GM18861 (cell line): ENCODE data around the gene DCHS1.

Source experiments
- ATAC-seq: cut with Tn5 transposase; IDR thresholded peaks from one replicate; pipeline ENCODE4 v1.9.1; 2021; ENCODE audit not compliant: unreplicated experiment

Gene DCHS1

GRCh38 chr11:6671991-6672390 lies 16.4 kb upstream of the DCHS1 start:
- ATAC-seq = no peak

- no peak for ATAC-seq
Measured at GRCh38 chr11:6670202-6670830, 14.7 kb upstream of the DCHS1 start.

- ATAC-seq = peak; percentile 69
Measured at GRCh38 chr11:6667733-6668374, 12.2 kb upstream of the DCHS1 start.

- ATAC-seq = no peak
Measured at GRCh38 chr11:6666302-6667183, 10.9 kb upstream of the DCHS1 start.

DNA sequence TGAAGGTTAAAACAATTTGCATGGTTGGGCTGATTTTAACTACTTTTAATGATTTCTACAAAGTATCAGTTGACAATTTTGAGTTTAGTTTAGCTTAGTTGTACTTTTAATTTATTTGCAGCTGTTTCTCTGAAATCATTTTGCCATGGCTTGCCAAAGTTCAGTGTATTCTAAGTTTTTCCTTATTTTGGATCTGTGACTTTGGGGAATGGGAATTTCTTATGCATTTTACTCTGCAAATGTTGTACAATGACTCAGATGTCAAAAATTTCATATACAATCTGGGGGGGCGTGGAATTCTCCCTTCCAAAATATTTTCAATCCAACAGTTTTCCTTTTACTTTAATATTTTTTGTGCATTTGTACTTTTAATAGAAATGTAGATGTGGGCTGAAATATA lies 8.9 kb upstream of the DCHS1 start:
- ATAC-seq = no peak

DNA sequence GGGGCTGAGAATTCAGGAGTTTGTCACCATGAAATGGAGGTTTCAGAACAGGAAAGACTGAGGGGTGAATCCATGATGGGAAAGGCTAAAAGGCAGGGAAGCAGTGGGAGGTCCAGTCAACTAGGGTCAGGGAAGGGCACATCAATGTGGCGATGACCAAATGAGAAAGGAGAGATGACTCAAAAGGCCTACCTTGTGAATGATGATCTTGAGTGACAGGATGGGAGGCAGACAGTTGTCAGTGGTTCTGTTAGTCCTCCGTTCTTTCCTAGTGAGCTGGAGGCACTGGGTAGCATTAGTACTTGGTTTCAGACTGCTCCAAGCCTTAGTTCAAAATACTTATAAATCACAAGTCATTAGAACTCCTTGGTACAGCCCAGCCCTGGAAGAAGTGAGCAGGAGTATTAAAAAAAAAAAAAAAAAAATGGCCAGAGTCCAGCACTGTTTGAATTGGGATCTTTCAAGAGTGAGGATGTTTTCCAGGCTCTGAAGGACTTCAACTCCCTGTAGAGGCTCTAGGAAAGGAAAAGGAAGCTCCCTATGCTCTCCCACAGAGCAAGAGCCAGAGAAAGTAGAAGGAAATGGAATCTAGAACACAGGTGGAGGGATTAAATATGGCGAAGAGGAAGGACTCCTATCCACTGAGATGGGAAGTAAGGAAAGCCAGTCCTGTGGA lies 8.3 kb upstream of the DCHS1 start:
- ATAC-seq = no peak

- no peak for ATAC-seq
Measured at GRCh38 chr11:6660712-6661111, 5.1 kb upstream of the DCHS1 start.

GRCh38 chr11:6658647-6659046 lies 3.0 kb upstream of the DCHS1 start:
- ATAC-seq = no peak

GRCh38 chr11:6657346-6657745 lies 1.7 kb upstream of the DCHS1 start:
- ATAC-seq = no peak

GRCh38 chr11:6656936-6657335 lies 1.3 kb upstream of the DCHS1 start:
- no peak for ATAC-seq

GRCh38 chr11:6656584-6656915 lies 941 bp upstream of the DCHS1 start:
- ATAC-seq = no peak

GRCh38 chr11:6655020-6655789 lies 404 bp downstream of the DCHS1 start:
- ATAC-seq = no peak

DNA sequence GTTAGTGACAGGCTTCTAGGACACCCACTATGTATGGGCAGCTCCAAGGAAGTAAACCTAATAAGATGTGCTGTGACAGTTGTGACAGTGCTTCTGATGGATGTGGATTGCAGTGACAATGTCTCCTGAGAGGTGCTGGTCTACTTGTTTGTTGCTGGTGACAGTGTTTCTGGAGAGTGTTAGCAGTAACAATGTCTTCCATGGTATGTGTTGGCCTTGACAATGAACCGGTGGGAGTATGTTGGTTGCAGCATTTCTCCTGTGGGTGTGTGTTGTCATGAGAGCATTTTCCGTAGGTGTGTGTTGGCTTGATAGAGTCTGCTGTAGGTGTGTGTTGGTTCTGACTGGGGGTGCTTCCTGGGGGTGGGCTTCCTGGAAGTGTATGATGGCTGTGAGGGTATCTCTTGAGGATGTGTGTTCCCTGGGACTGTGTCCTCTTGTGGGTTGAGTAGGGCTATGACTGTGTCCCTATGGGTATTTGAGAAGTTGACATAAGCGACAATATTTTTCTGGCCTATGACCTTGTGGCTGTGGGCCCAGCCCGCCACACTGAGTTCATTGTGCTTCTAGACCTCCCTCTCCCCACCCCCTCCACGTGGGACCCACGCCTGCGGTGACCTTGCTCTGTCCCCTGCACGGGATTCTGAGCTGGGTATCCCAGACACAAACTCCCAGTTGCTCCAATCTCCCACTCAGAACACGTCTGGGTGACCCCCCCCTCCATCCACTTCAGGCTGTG lies 1.2 kb downstream of the DCHS1 start:
- ATAC-seq = no peak

GRCh38 chr11:6653656-6654055 lies 2.0 kb downstream of the DCHS1 start:
- no peak for ATAC-seq

DNA sequence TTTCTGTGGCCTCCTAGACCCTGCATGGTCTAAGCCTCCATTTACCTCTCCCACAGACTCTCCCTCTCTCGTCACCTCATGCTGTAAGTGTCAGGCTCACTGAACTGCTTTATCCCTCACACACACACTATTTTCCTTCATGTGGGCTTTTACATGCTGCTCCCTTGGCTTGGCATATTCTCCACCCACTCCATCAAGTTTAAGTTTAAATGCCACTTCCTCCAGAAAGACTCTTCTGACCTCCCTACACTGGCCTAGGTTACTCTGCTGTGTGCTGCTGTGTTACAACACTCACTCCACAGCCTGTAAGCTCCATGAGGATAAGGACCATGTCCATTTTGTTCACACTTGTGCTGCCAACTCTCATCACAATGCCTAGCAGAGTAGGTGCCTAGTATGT lies 2.5 kb downstream of the DCHS1 start:
- no peak for ATAC-seq

- no peak for ATAC-seq
Measured at GRCh38 chr11:6652182-6652581, 3.4 kb downstream of the DCHS1 start.

DNA sequence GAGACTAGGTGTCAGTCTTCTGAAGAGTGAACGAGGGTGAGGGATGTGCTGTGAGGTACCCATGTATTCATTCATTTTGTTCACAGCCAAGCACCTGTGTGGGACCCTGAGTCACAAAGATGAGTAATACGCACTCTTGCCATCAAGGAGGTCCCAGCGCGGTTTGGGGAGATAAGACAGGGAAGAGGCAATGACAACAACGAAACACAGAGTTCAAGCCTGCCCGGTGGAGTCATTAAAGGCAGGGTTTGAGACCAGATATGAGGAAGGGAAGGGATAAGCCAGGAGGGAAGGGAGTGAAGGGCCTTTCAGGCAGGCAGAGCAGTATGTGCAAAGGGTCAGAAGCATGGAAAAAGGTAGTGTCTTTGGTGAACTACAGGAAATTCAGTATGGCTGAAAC lies 4.6 kb downstream of the DCHS1 start:
- ATAC-seq = no peak

GRCh38 chr11:6650104-6650503 lies 5.5 kb downstream of the DCHS1 start:
- ATAC-seq = no peak

GRCh38 chr11:6648501-6648900 lies 7.1 kb downstream of the DCHS1 start:
- no peak for ATAC-seq

- no peak for ATAC-seq
Measured at GRCh38 chr11:6647836-6648235, 7.8 kb downstream of the DCHS1 start.
